GM23338 (cell line): ENCODE results near the gene UBE2G1.

Source experiments
- EZH2 ChIP-seq: fragments of 200-600 bp; sonication (generic); IDR thresholded peaks from one replicate; pipeline ENCODE4 v1.8.0; 2017; ENCODE audit warnings: antibody characterized with exemption, mild to moderate bottlenecking, low read depth; ENCODE audit not compliant: unreplicated experiment
- TF ChIP-seq, protein P1 (sequence below), 2 experiments: fragments of 200-600 bp in 1 of 2; sonication (generic) in 1 of 2; conservative IDR thresholded peaks; 2 replicates each; pipeline versions ENCODE4 v1.5.1 to v1.6.1; 2016 to 2017; ENCODE audit warnings: antibody characterized with exemption in 2 of 2, low read depth in 2 of 2, mild to moderate bottlenecking in 2 of 2, moderate library complexity in 1 of 2

GRCh38 chr17:4270736-4271135 lies 95.7 kb downstream of the UBE2G1 start:
- TF ChIP-seq, protein P1, sequence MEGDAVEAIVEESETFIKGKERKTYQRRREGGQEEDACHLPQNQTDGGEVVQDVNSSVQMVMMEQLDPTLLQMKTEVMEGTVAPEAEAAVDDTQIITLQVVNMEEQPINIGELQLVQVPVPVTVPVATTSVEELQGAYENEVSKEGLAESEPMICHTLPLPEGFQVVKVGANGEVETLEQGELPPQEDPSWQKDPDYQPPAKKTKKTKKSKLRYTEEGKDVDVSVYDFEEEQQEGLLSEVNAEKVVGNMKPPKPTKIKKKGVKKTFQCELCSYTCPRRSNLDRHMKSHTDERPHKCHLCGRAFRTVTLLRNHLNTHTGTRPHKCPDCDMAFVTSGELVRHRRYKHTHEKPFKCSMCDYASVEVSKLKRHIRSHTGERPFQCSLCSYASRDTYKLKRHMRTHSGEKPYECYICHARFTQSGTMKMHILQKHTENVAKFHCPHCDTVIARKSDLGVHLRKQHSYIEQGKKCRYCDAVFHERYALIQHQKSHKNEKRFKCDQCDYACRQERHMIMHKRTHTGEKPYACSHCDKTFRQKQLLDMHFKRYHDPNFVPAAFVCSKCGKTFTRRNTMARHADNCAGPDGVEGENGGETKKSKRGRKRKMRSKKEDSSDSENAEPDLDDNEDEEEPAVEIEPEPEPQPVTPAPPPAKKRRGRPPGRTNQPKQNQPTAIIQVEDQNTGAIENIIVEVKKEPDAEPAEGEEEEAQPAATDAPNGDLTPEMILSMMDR (conservative IDR thresholded peaks at IDR 0.05; ENCODE audit: low read depth in 2 of 2), result no peak
- TF ChIP-seq EZH2, result no peak
